NCI-H345 treated with DMSO at 0.1 percent for 48 hours (cell line): ENCODE data around the gene GYPA.
"Not testable (repeated sequence)": the region's sequence is repeated elsewhere in the genome, so short reads cannot be mapped to it uniquely, and the experiment has no call there.

Experiments
- DNase-seq: peaks from one replicate; lab custom pipeline; 2025; ENCODE audit not compliant: unreplicated experiment; lab: John Stamatoyannopoulos, UW

Gene GYPA

DNA sequence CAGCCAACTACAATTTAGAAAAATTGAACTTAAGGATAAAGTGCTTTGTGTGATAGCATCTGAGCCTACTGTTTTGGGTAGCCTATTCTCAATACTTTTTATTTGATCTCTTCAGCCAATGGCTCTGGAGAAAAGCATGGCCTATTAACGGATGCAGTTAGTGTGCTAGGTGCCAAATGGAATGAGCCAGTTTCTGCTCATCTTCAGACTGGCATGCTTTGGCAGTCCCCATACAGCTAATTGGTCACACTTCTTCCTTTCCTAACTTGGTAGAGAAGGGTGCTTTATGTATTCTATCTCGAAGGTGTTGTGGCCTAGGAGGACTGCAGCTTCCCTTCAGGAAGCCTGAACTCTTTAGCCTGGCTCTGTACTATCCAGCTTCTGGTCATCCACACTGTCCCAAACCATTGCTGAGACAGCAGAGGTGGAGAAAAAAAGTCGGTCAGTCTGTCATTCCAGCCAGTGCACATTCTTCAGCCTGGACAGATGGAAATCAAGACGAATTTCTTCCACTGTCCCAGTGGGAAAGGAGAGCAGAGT lies 11.1 kb downstream of the GYPA start:
- DNase-seq: not testable (repeated sequence)

DNA sequence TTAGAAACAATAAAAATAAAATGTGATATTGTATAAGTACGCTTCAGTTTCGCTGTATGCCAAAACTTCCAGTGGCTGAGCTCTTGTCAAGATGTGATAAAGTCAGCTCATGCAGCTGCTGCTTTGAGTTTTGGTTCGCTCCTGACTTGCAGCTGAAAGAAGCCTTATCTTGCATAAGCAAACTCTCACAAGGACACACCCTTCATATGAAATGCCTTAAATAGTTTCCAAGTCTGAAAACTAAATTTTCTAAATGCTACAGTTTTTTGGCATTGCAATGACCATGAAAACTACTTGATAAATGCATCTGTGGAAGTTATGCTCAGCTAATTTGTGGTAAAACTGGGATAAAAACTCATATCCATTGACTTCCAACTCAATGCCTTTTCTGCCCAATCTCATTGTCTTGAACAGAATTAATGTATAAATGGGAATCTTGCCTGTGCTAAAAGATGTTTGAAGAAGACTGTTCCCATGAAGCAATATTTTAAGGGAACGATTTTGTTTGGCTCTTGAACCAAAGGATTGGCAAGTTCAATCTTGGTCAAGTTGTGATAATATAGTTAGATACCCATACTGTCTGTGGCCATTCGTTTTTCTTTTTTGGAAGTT lies 11.7 kb downstream of the GYPA start:
- not testable (repeated sequence) for DNase-seq

DNA sequence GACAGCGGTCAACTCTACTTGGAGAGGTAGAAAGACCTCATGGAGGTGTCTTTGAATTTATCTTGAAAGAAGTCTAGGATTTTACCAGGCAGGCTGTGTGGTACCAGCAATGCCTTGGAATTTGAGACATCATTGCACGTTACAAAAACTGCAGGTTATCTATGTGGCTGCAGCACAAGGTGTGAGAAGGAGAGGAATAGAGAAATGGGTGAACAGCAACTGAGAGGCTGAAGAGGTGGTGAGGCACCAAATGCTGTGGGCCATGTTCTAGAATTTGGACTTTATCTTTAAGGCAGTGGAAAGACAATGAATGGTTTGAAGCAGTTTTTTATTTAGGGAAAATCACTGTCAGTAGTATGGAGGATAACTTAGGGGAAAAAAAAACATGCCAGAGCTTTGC lies 15.4 kb downstream of the GYPA start:
- not testable (repeated sequence) for DNase-seq

DNA sequence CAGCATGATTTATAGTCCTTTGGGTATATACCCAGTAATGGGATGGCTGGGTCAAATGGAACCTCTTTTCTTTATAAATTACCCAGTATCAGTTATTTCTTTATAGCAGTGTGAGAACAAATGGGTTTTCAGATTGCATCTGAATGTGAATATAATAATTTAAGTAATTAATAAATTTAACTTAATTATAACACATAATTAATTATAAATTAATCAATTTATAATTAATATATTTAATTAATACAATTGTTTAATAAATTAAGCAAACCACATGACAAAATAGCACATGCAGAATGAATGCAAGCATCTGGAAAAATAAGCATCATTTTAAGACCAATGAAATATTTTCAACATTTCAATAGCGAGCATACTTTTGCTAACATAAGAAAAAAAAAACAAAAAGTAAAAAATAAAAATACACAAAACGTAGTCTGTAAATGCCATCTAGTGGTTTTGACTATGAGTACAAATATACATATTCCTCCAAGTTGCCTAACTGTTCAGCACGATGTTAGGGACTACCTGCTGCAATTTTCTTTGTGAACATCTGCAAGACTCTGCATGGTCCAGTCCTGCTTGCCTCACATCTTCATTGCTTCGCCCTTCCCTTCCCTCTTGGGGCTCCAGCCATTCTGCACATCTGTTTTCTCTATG lies 16.4 kb downstream of the GYPA start:
- not testable (repeated sequence) for DNase-seq

DNA sequence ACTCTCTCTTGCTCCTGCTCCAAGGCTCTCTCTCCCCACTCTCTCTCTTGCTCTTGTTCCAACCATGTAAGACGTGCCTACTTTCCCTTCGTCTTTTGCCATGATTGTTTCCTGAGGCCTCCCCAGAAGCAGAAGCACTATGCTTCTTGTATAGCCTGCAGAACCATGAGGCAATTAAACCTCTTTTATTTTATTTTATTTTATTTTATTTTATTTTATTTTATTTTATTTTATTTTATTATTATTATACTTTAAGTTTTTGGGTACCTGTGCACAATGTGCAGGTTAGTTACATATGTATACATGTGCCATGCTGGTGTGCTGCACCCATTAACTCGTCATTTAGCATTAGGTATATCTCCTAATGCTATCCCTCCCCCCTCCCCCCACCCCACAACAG lies 17.2 kb downstream of the GYPA start:
- DNase-seq: not testable (repeated sequence)

DNA sequence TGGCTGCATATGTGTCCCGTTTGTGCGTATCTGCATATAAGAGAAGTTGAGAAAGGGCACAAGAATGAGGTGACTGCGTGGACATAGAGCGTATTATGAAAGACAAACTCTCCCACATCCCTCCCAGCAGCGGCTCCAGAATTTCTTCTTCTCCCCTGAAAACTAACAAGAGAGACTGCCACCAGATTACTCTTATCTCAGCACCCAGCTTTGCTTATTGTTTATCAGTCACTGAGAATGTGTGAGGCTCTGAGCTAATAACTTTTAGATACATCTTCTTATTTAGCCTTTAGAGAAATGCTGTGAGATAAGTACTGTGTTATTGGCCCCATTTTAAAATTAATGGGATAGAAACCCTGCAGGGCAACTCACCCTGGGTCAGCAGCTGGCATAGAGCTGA lies 20.8 kb downstream of the GYPA start:
- DNase-seq: not testable (repeated sequence)

DNA sequence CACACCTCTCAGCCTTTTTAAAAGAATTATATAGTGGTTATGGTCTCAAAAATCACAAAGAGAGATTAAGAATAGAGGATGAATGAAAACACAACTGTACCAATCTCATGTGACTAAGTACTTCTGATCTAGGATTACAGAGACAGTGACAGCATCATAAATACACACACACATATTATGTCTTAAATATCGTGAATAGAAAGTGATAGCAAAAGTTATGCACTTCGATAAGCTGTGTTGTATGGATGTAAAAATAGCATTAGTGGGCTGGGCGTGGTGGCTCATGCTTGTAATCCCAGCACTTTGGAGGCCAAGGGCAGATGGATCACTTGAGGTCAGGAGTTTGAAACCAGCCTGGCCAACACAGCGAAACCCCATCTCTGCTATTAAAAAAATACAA lies 25.0 kb downstream of the GYPA start:
- DNase-seq: no peak

DNA sequence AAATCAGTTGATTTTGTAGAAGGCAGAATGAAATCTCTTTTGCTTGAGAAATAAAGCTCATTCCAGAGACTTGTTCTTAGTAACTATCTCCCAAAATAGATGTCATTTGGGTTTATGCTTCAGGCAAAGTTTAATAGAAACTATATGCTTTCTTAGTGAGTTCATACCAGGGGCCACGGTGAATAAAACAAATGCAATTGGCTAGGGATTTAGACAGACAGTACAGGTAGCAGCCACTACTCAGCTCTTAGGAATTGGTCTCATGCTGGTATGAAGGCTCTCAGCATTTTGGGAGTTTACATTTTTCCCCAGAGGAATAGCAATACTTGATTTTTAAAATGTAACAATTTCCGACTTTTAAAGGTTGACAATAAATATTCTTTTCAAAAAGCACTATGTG lies 27.0 kb downstream of the GYPA start:
- no peak for DNase-seq

DNA sequence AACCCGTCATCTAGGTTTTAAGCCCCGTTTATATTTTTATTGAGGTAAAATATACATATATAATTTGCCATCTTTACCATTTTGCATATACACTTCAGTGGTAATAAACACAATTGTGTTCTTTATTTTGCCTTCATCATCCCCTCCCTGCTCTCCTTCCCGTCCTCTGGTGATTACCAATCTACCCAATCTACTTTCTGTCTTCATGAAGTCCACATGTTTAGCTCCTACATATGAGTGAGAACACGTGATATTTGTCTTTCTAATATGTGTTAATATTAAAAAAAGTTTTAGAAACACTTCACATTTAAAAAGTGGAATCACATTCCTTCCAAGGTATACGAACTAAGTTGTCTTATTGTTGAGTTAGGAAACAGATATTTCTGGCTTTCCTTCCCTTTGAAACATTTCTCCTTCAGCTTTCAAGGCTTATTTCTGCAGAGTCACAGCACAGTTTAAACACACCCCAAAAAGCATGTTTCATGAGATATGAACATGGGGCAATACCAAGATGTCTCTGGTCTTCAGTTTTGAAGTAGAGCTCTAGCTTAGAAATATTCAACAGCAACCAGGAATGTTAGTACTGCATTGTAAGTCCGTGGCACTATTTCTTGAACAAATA lies 35.9 kb downstream of the GYPA start:
- no peak for DNase-seq

DNA sequence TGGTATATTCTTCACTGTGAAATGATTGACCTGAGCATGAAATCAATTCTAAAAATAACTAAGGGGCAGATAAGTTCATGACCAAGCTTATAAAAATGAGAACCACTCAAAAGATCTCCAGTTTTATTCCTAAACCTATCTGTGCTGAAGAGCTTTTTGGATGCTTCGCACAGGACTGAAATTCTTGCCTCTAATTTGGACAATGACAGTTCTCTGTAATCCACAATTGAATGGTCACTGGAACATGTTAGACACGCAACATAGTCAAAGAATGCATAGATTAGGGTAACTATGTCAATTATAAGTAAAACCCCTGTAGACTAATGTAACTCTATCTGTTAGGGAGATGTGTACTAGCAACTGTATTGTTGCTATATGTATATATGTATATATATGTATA lies 42.7 kb downstream of the GYPA start:
- not testable (repeated sequence) for DNase-seq

DNA sequence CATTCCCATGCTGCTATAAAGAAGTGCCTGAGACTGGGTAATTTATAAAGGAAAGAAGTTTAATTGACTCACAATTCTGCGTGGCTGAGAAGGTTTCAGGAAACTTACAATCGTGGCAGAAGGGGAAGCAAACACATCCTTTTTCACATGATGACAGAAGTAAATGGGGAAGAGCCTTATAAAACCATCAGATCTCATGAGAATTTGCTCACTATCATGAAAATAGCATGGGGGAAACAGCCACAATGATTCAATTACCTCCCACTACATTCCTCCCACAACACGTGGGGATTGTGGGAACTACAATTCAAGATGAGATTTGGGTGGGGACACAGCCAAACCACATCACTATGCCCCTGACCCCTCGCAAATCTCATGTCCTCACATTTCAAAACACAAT lies 46.5 kb downstream of the GYPA start:
- DNase-seq: not testable (repeated sequence)

DNA sequence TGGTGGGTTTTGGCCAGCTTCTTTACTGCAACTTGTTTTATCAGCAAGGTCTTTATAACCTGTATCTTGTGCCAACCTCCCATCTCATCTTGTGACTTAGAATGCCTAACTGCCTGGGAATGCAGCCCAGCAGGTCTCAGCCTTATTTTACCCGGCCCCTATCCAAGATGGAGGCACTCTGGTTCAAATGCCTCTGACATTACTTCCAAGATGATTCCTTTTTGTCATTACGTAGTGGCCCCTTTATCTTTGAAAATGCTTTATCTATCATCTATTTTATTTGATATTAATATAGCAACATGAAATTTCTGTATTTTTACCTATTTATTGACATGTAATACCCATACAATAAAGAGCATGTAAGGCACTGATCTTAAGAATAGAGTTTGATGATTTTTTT lies 49.3 kb downstream of the GYPA start:
- DNase-seq: not testable (repeated sequence)

DNA sequence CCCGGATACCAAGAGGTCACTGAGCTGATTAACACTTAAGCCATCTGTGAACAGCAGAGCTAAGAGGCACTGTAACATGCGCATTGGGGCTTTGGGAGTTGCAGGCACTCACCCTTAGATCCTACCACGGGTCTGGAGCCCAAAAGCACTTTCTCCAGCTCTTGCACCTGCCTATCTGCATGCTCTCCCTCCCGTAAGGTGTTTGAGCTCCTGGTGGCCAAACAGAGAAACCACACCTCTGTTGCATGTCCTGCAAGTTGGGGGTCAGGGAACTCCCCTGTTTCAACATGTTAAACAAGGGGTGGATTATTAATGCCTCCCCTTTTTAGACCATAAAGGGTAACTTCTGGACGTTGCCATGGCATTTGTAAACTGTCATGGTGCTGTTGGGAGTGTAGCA lies 49.8 kb downstream of the GYPA start:
- DNase-seq: no peak

DNA sequence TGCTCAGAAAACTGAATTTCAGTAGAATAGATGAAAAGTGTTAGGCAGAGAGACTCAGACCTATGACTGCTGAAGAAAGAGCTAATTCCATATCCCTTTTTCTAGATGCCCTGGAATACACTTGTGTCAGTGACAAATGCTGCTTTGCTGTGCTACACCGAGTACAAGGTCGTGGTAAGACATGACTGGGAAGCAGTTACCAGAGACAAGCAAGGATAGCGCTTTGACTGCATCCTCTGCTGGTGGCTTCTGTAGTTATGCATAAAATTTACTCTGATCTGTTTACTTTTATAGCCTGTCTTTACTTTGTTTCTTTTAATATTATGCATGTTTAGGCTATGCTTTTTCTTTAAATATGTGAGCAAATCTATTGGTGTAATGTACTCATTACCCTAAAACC lies 58.5 kb downstream of the GYPA start:
- DNase-seq: not testable (repeated sequence)

DNA sequence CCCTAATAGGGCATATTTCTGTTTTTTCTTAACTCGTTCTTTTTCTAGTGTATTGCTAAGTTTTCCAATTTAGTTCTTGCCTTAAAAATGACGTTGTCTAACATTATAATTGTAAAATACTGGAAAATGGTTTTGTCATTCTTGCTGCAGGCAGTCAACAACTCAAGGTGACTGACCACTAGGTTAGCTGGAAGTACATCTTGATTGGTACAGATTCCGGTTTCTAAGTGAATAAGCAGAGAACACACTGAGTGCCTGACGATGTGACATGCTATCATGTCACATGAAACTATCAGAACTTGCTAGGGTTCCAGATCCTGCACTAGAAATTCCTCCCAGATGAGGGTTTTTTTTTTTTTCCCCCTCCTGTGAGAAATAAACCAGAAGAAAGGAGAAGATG lies 60.4 kb downstream of the GYPA start:
- DNase-seq: not testable (repeated sequence)

DNA sequence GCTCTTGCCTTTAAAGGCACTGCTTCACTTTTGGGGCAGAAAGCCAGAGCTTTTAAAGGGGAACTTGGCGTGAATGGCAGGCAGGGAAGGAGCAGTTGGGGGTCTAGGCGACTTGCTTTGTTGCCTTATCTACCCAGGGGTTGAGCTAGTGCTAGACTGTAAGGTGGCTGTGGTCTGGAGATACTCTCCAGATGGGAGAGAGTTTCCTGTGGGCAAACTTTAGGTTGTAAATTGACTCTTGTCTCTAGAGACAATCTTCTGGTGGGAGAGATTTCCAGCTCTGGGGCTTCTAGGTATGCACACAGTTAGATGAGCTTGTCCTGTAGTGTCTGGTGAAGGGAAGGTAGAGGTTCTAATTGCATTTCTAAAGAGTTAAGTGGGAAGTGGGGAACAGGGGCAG lies 61.8 kb downstream of the GYPA start:
- not testable (repeated sequence) for DNase-seq

DNA sequence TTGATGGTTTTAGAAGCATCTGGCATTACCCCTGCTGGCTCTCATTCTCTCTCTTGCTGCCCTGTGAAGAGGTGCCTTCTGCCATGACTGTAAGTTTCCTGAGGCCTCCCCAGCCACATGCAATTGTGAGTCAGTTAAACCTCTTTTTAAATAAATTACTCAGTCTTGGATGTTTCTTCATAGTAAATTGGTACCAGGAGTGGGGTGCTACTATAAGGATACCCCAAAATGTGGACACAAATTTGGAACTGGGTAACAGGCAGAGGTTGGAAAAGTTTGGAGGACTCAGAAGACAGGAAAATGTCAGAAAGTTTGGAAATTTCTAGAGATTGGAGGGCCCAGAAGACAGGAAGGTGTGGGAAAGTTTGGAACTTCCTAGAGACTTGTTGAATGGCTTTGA lies 79.0 kb downstream of the GYPA start:
- not testable (repeated sequence) for DNase-seq

DNA sequence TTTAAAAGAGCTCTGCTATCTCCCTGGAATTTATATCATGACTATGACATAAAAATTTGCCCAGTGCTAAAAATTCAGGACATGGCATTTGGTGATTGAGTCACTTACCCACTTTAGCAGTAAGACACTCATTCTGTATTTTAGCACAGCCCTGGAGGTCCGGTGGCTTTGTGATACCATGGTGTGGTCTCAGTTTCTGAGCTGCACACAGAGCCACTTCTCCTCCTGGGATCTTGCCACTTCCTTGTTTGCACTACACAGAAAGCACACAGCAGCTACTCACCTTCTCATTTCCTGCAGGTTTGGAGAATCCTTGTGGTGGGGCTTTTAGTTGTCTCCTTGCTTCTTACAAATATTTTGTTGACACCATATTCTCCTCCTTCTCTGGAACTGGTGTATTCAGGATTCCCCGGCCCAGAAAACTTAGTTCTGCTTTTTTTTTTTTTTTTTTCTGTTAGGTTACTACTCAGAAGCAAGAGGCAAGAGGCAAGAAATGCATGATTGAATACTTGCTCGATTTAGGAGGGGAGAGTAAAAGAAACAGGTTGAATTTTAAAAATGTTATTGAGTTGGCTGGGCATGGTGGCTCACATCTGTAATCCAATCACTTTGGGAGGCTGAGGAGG lies 80.2 kb downstream of the GYPA start:
- DNase-seq: not testable (repeated sequence)
